ENCODE results near the gene GRID2.
A peak's percentile ranks its signal among the peaks of the same experiment; 100 is the strongest.

The GRID2 gene

DNA sequence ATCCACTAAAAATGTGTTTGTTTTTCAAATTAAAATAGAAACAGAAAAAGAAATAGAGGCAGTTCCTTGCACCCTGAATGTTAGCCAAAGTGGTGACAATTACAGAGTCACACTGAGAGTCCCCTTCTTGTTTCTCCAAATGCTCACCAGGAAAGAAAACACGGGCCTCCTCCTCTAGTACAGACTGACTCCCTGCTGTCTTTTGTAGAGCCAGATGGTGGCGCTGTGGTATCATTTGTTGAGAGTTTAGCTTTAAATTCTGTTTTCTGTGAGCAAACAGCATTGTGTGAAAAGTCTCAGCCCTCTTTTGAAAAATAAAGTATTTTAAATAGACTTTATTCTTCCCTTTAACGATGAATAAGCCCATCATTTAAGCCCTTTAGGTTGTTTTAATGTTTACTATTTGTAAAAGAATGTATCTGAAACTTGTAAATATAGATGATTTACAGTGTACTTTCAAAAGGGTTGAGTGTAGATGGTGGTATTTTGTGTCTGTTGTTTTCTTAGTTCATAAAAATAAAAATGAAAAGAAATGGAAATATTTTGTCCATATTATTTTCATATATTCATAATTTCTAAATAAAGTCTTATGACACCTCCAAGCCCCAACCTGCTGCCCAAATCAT, 1487.9 kb downstream of the GRID2 start:
- peak; percentile 58 for DNase-seq
- H3K27me3 ChIP-seq, result no peaks in the 10 kb centered on the region
- H3K9me3 ChIP-seq, result no peaks in the 10 kb centered on the region
- no peaks in the 10 kb centered on the region for H3K4me1 ChIP-seq
- TF ChIP-seq, protein P1, sequence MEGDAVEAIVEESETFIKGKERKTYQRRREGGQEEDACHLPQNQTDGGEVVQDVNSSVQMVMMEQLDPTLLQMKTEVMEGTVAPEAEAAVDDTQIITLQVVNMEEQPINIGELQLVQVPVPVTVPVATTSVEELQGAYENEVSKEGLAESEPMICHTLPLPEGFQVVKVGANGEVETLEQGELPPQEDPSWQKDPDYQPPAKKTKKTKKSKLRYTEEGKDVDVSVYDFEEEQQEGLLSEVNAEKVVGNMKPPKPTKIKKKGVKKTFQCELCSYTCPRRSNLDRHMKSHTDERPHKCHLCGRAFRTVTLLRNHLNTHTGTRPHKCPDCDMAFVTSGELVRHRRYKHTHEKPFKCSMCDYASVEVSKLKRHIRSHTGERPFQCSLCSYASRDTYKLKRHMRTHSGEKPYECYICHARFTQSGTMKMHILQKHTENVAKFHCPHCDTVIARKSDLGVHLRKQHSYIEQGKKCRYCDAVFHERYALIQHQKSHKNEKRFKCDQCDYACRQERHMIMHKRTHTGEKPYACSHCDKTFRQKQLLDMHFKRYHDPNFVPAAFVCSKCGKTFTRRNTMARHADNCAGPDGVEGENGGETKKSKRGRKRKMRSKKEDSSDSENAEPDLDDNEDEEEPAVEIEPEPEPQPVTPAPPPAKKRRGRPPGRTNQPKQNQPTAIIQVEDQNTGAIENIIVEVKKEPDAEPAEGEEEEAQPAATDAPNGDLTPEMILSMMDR (IDR thresholded peaks at IDR 0.05; ENCODE audit: low read depth, low read length), result peak; percentile 92
- H3K4me3 ChIP-seq (ENCODE audit: low read depth, low read length), result no peak overlapping the region
- H3K36me3 ChIP-seq, result no peaks in the 10 kb centered on the region

DNA sequence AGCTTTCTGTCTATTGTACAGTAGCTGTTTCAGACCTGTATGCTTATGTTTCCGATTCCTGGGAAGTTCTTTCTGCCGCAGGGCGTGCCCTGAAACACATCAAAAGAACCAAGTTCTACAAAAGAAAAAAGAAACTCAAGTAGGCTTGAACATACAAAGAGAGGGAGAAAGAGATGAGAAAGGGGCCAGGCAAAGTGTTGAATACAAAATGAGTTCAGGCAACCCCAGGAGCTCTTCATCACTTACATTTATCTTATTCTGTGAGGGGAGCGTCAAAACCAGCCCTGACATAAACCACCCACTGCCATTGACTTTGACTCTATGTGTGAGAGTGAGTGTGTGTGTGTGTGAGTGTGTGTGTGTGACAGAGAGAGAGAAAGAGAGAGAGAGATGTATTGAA, 1498.3 kb downstream of the GRID2 start:
- no peak for DNase-seq
- TF ChIP-seq, protein P1 (IDR thresholded peaks at IDR 0.05; ENCODE audit: low read depth, low read length), result no peak
- Histone ChIP-seq H3K27me3 (no peaks in the 10 kb centered on the region), H3K36me3 (no peaks in the 10 kb centered on the region), H3K4me3 (ENCODE audit: low read depth, low read length) (no peak overlapping the region), H3K4me1 (no peaks in the 10 kb centered on the region), H3K9me3 (no peaks in the 10 kb centered on the region)

DNA sequence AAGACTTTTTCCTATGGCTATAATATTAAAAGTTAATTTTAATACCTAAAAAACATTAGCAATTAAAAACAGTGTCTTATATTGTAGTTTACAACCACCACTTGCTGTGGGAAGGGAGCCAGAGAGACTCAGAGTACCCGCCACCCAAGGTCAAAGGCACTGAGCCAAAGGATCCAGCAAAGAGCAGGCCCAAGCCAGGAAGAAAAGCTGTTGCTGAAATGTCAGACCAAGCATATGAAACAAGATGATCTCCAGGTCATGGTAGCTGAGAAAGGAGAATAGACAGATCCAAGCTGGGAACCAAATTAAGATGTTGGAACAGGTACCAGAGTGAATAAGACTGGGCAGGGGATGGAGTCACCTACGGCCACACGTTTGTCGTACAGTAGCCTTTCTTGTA, 1506.0 kb downstream of the GRID2 start:
- Histone ChIP-seq H3K27me3 (peaks cover 13% of the 10 kb centered on the region), H3K36me3 (no peaks in the 10 kb centered on the region)

DNA sequence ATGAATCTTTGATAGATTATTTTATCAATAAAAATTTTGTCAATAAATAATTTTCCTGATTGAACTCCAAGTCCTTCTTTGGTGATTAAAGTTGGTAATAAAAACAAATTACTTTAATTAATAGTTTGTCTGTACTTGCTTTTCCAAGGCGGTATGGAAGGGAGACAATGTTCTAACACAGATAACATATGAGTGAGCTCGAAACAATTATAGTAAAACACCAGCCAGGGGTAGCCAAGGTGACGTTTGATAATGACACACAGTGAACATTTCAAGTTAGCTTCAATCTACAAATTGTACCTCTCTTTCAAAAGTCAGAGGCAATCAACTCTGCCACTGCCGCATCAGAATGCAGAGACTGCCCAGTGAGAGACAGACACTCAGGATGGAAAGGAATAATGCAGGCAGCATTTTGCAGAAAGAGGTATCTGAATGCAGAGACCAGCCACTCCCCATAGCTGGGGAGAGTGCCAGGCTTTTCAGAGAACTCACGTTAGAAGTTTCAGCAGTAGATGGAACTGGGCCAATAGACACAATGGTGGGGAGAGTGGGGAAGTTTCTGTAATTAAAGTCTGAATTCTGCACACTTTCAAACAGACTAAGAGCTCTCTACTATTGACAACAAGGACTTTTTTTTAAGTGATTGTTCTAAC, 1506.7 kb downstream of the GRID2 start:
- Histone ChIP-seq H3K4me1 (no peaks in the 10 kb centered on the region), H3K4me3 (ENCODE audit: low read depth, low read length) (no peak overlapping the region), H3K27me3 (peaks cover 13% of the 10 kb centered on the region), H3K36me3 (no peaks in the 10 kb centered on the region), H3K9me3 (no peaks in the 10 kb centered on the region)
- no peak for DNase-seq
- TF ChIP-seq, protein P1 (IDR thresholded peaks at IDR 0.05; ENCODE audit: low read depth, low read length), result no peak

More for the DNA sequence above, 1506.0 kb downstream of the GRID2 start:
- no peak overlapping the region for H3K4me3 ChIP-seq (ENCODE audit: low read depth, low read length)
- DNase-seq, result no peak
- TF ChIP-seq, protein P1 (IDR thresholded peaks at IDR 0.05; ENCODE audit: low read depth, low read length), result no peak
- no peaks in the 10 kb centered on the region for H3K4me1 ChIP-seq
- H3K9me3 ChIP-seq, result no peaks in the 10 kb centered on the region

DNA sequence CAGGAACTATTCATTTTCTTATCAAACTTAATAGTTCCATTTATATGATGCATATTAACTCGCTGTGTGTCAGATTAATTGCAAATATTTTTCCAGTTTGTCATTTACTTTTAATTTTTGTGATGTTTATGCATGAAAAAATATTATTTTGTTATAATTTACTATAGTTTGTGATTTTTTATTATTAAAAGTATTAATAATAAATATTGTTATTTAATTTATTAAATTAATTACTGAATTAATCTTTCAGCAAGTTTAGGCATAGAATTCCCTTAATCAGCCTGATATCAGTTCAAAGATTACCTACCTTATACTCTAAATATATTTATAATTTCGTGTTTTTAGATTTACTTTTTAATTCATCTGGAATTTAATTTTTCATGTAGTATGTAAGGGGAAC, 1509.3 kb downstream of the GRID2 start:
- Histone ChIP-seq H3K4me3 (ENCODE audit: low read depth, low read length) (no peak overlapping the region), H3K9me3 (no peaks in the 10 kb centered on the region), H3K27me3 (peaks cover 26% of the 10 kb centered on the region), H3K36me3 (no peaks in the 10 kb centered on the region), H3K4me1 (no peaks in the 10 kb centered on the region)
- no peak for DNase-seq
- TF ChIP-seq, protein P1 (IDR thresholded peaks at IDR 0.05; ENCODE audit: low read depth, low read length), result no peak

DNA sequence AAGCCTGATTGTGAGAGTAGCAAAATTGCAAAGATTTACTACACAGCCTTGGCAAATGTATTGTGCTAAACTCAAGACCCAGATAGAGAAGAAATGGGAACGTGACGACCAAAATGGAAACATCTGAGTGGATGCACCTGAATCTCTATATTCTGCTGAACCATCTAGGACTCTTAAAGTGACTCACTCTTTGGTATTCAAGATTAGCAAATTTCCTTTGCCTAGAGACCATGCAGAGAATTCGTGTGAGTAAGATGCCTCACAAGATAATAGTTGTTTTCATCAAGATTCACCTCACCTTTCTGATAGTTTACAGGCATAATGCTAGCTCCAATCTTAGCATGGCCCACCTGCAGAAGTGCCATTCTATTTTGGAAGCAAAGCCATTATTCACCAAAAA, 1510.4 kb downstream of the GRID2 start:
- Histone ChIP-seq H3K36me3 (no peaks in the 10 kb centered on the region), H3K4me1 (no peaks in the 10 kb centered on the region), H3K4me3 (ENCODE audit: low read depth, low read length) (no peak overlapping the region), H3K9me3 (no peaks in the 10 kb centered on the region), H3K27me3 (peaks cover 21% of the 10 kb centered on the region)
- DNase-seq, result no peak
- TF ChIP-seq, protein P1 (IDR thresholded peaks at IDR 0.05; ENCODE audit: low read depth, low read length), result no peak
